T-helper 2 cell (primary cell): ENCODE measurements around the gene CBX8.
"Not testable (repeated sequence)": the region's sequence is repeated elsewhere in the genome, so short reads cannot be mapped to it uniquely, and the experiment has no call there.

Source experiments
- DNase-seq, 5 experiments: peaks; one replicate each; pipeline versions ENCODE4 v3.0.0 to v3.0.0-alpha.2; 2012 to 2022

The CBX8 gene

DNA sequence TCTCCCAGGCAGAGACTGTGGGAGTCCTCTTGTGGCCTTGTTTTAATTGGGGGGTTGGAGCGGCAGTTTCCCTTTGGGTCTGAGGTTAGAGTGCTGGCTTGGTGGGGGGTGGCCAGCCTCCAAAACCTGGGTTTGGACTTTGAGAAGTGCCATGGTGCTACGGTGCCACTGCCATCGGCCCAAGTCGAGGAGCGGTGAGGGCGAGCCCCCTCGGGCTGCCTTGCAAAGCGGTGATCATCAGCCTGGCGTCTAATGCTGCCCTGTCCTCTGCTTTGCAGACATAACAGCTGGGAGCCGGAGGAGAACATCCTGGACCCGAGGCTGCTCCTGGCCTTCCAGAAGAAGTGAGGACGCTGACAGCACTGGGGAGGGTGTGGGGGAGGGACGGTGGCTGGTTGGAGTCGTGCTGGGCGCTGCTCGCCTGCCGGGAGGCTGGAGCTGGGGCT, 17.8 kb downstream of the CBX8 start:
- DNase-seq, result no peak

DNA sequence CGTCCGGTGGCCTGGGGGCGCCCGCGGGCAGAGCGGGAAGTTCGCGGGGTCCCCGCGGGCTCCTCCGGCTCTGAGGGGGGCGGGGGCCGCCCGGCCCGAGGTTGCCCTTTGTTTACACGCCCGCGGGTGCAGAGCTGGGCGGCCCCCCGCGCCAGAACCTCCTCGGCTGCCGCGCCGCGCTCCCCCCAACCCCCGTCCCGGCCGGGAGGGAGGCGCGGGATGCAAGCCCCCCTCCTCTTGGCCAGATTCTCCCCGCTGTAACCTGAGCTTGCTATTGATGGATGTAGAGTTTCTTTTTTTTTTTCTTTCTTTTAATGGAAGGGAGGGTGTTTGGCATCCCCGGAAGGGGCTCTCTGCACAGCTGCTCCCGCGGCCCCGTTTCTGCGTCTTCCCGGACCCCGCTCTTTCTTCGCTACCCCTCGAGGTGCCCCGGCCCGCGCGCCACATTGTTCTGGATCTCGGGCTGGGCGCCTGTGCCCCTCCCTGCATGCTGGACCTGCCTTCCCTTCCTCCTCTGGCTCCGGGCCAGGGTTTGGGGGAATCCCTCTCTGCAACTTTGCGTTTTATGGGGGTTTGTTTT, 18.3 kb downstream of the CBX8 start:
- no peak for DNase-seq

DNA sequence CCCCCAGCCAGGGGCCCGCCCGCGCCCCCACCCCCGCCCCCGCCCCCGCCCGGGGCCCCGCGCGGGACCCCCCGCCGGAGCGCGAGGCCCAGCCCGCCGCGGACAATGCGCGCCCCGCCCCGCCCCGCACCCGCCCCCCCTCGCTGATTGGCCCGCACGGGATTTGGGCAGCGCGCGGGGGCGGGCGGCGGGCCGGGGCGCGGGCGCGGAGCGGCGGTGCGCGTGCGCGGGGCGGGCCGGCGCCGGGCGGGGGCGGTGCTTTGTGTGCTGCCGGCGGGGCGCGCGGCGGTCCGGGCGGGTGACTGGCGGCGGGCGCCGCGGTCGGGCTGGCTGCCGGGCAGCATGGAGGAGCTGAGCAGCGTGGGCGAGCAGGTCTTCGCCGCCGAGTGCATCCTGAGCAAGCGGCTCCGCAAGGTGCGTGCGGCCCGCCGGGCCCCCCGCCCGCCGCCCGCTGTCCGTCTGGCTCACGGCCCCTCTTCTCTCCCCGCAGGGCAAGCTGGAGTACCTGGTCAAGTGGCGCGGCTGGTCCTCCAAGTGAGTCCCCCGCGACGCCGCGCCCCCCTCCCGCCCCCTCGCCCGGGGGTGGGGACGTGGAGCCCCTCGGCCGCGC, 18.9 kb downstream of the CBX8 start, which contains the start of gene CBX2:
Gene CBX2 (plus strand): TSS at position 255 of the 610 bp plus-strand sequence. CDS start 88 bp downstream, at position 343.
- DNase-seq, result peak; percentile 68 to 84 (median 73)

DNA sequence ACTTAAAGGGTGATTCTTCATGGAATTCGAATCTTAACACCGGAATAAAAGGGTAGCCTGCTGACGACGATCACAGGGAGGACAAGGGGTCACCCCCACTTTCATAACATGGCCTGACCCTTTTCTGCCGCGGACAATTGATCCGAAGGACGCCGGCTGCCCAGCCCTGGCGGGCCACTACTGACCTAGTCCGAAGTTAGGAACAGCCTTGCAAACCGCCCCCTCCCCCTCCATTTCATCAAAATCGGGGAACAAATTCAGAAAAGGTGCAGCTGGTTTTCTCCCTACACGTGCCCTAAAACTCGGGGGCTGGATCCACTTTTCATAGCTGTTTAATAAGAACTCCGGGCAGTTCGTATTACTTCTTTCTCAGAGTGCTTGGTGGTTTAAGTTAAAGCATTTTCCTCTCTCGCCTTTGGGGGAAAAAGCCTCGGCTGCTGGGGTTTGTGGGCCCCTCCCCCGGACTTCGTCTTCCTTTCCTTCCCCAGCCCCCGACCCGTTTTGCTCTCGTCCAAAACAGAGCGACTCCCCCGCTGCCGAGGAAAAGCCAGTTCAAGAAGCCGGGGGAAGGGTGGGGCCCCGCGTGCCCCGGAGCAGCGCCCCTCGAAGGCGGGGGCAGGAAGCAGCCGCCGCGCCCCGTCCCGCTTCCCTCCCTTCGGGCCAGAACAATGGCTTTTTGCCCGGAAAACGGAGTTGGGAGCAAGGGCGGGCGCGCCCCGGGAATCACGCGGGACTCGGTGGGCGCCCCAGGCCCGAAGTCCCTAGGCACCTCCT, 19.6 kb downstream of the CBX8 start:
- peak in 1 of 5 experiments; percentile 31 for DNase-seq

DNA sequence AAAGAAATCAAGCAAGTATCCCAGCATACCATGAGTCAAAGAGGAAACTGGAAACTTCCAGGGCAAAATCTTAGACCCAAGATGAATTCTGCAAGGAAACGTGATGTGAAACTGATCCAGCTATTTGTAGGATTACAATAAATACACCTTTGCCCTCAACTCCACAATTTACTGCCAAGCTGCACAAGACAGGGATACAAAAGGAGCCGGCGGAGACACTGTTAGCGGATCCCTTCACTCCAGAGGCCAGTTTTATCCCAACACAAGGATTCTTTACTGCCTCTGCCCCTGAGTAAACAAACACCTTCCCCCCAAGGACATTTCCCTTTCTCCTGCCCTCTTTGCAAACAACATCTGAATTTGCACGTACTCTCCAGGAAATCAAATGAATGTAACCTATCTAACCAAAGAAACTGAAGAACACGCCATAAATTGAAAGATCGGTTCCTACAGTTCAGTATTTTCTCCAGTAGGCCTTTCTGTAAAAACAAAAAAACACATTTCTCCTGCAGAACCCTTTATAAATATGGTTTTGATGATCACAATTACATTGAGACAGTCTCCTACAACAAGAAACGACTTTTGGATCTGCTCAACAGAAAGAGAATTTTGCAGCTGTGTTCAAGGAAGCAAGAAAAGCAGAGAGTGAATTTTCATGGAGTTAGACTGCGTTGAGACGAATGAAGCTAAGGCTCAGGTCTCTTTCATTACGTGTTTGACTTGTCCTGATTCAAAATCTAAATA, 20.3 kb downstream of the CBX8 start:
- DNase-seq, result no peak

DNA sequence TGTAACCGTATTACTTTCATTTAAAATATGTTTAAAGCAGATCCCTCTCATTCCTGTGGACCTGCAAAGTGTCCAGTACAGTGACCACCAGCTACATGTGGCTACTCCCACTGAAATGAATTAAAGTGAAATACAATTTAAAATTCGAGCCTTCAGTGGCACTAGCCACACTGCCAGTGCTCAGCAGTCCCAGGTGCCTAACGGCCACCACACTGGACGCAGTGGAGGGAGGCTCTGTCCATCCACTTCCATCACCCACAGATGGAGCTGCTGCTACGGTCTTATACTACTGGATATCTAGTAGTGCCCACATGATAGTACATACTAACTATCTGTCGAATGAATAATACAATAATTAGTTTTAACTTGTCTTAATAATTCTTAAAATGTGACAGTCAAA, 21.2 kb downstream of the CBX8 start:
- DNase-seq, result no peak

DNA sequence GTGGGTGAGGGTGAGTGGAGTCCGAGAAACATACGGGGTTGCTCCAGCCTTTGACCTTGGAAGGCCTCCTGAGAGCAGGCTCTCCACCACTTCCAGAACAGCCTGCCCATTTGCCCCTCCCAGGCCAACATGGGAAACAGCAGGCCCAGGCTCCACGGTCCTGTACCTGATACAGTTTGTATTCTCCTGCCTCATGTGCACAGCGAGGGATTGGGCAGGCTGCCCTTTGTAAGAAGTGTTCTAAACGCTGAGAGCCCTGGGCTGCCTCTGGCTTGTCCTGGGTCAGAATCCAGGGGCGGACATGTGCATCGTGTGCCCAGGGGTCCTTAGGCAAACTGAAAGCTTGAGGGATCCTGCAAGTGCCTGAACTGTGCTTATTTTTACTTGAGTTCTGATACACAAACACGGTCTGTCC, 22.3 kb downstream of the CBX8 start:
- no peak for DNase-seq

DNA sequence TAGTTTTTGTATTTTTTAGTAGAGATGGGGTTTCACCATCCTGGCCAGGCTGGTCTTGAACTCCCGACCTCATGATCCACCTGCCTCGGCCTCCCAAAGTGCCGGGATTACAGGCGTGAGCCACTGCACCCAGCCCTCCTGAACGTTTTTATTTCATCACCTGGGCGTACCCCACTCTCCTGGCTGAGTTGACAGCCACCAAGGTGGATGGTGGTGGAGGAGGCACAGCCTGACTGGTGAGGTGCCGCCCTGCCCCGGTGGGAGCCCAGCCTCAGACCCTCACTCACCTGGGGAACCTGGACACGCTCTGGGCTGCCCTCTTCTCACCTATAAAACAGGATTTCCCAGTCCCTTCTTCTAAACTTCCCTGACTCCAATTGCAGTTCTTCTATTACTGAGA, 24.2 kb downstream of the CBX8 start:
- not testable (repeated sequence) for DNase-seq

DNA sequence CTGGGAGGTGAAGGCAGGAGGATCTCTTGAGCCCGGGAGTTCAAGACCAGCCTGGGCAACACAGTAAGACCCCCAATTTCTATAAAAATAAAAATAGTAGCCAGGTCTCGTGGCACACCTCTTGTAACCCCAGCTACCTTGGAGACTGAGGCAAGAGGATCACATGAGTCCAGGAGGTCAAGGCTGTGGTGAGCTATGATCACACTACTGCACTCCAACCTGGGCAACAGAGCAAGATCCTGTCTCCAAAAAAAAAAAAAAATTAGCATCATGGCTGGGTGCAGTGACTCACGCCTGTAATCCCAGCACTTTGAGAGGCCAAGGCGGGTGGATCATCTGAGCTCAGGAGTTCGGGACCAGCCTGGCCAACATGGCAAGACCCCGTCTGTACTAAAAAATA, 25.6 kb downstream of the CBX8 start:
- DNase-seq, result no peak

DNA sequence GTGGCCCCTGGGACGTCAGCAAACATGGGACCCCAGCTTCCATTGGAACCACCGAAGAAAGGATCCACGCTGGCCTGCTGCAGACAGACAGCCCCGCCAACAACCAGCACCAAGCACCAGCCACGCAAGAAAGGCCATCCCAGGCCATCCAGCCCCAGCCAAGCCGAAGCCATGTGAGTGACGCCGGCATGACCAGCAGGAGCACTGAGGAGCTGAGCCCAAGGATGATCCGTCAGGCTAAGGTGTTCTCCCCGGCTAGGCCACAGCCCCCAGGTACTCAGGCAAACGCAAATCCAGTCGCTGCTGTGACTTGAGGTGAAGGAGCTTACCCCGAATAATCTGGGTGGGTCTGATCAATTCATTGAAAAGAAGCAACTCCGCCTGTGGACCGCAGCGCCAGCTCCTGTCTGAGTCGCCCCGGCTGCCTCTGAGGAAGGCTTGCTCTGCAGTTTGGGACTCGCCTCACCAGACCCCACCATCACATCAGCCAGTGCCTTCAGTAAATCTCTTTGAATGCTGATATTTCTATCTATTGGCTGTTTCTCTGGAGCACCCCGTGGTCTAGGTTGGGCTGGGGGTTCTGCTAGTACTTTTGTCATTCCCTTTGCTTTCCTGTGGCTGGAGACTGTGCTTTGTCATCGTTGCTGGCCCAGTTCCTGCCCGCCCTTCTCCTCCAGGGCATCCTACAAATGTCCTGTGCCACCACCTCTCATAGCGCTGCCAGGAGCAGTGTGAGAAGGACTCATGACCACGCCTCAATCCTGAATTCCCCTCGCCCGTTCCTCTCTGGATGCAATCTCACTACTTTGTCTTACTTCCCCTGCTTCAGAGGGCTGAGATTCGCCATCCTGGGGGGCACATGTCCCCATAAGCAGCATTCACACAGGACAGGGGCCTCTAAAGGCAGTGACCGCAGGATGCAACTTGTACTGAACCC, 27.0 kb downstream of the CBX8 start:
- no peak for DNase-seq

DNA sequence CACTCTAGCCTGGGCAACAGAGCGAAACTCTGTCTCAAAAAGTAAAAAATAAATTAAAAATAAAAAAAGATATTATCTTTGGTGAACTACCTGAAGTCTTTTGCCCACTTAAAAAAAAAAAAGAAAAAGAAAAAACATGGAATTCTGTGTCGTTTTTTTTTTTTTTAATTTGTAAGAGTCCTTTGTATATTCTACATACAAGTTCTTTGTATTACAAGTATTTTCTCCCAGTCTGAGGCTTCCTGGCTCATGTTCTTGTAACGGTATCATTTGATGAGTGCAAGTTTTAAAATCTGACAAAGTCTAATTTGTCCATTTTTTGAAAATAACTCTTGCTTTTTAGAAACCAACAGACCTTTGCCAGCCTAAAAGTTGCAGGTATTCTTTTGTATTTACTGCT, 31.2 kb downstream of the CBX8 start:
- no peak for DNase-seq

DNA sequence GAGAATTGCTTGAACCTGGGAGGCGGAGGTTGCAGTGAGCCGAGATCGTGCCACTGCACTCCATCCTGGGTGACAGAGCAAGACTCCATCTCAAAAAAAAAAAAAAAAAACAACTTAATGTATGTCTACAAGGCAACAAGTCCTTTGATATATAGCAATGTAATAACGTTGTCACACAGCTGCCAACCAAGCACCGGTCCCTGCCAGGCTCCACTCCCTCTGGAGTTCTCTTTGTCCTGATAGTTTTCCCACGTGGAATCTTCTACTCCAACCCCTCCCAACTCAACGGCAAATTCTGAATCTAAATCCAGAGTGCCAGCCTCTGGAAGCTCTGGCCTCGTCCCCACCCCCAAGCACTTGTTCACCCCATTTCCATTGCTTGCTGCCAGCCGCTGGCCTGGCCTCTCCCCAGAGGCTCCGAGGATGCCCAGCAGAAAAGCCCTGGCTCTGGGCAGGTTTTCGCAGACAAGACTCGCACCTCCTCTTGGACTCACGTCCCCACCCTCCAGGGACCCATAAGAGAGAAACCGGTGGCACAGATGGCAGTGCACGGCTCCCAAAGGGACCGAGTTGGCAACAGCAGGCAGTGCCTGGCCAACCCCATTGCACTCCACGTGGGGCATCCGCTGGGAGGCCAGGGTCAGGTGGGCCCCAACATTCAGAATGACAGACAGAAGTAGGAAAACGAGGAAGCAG, 34.8 kb downstream of the CBX8 start:
- DNase-seq, result no peak

DNA sequence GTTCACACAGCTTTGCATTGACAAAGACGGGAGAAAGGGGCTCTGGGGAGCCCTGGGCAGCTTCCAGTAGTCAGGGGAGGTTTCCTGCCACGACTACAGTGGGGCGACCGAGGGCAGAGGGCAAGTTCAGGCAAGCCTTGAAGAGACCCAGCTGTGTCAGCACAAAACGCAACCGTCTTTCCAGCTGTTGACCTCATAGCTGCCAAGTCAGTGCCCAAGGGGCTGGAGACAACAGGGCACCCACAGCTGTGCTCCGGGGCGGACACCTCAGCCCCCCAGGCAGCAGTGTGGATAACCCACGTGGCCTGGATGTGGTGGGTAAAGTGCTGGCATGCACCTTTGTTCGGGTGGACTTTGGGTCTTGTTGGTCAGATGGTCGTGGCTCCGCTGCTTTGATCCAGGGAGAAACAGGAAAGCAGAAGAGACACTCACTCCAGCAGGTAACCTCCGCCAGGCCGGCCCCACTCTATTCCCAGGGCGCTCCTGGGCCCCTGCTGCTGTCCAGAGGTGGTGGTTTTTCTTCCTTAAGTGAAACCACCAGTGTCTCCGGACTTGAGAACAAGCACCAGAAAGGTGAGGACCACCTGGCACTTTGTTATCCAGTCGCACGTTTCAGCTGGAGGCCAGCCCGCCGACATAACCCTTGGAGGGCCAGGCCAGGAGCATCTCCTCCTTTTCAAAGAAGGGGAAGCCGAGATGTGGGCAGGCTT, 36.5 kb downstream of the CBX8 start:
- DNase-seq, result no peak

DNA sequence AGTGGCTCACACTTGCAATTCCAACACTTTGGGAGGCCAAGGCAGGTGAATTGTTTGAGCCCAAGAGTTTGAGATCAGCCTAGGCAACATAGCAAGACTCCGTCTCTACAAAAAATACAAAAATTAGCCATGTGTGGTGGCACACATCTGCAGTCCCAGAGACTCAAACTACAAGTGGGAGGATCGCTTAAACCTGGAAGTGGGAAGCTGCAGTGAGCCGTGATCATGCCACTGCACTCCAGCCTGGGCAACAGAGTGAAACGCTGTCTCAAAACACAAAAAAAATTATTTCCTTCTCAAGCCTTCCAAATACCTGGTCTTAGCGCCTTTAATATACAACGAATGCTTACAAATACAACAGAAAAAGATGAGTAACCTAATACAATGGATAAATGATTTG, 38.6 kb downstream of the CBX8 start:
- no peak for DNase-seq

DNA sequence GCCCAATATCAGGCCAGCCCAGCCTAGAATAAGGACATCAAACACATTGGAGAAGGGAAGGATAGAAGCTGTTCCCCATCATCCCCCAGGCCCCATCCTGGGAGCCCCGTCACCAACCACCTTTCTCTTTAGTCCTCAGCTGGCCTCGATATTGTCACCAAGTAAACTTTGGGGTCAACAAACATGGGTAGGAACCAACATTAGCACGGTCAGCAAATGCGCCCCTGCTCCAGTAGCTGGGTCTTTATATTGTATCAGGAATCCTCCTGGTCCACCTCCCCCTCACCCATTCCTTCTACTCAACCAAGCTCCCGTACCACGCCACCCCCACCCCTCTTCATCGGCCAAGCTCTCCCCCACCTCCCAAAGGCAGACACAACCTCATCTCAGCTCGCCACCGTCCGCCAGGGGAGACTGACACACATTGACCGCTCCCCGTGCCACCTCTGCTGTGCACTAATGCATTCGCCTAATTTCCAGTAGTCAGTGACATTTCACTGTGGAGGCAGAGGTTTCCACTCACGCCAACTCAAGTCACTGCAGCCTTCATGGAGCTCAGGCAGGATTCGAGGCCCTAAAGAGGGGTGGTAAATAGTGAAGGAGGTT, 39.6 kb downstream of the CBX8 start:
- DNase-seq, result no peak

DNA sequence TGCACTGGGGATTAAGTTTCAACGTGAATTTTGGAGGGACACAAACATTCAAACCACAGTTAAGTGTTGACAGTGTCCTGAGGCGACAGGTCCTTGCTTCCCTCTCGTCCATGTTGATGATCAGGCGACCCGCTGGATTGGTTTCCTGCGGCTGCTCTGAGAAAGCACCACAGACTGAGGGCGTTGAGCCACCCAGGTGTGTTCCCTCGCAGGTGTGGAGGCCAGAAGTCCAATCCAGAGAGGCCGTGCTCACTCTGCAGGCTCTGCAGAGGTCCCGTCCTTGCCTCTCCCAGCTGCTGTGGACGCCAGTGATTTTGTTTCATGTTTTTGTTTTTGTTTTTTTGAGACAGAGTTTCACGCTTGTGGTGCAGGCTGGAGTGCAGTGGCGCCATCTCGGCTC, 41.3 kb downstream of the CBX8 start:
- no peak for DNase-seq

DNA sequence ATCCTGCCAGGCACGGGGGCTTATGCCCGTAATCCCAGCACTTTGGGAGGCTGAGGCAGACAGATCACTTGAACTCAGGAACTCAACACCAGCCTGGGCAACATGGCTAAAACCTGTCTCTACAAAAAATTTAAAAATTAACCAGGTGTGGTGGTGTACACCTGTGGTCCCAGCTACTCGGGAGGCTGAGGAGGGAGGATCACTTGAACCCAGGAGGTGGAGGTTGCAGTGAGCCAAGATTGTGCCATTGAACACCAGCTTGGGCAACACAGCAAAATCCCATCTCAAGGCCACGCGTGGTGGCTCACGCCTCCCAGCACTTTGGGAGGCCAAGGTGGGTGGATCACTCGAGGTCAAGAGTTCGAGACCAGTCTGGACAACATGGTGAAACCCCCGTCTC, 42.0 kb downstream of the CBX8 start:
- DNase-seq, result not testable (repeated sequence)

DNA sequence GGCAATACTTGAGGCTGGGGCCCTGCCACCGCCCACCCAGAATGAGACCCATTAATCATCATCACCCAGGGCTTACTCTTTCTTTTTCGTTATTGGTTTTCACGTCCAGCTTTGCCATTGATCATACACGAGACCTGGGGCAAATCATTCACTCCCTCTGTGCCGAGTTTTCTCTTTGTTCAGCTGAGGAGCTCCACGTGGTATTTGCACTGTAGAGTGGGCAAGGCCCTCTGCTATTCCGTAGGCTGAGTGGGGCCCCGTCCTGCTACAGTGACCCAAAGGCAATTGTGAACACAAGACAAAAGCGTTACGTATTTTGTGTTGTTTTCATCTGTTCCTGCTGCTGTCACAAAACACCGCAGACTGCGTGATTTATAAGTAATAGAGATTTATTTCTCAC, 42.5 kb downstream of the CBX8 start:
- no peak for DNase-seq

DNA sequence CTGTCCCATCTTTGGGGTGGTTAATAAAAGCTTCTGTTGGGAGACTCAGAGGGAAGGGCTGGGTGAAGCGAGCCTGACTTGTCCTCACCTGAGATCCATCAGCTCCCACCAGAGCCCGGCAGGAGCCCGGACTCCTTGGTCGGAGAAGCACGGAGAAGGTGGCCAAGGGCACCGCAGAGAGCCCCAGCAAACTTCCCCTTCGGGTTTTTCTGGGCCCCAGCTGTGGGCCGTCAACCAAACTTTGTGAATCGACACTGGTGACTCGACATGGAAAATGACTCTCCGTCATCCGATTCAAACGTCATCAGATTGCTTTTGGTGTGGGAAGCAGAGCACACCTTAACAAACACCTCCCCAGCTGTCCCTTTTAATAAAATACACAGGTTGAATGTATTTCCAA, 44.7 kb downstream of the CBX8 start:
- no peak for DNase-seq
